HG03432 (cell line): ENCODE data around the gene SDC4.

Experiments
- ATAC-seq: cut with Tn5 transposase; IDR thresholded peaks from one replicate; pipeline ENCODE4 v1.9.1; 2021; ENCODE audit warnings: mild to moderate bottlenecking, moderate library complexity; ENCODE audit not compliant: unreplicated experiment

SDC4 gene

DNA sequence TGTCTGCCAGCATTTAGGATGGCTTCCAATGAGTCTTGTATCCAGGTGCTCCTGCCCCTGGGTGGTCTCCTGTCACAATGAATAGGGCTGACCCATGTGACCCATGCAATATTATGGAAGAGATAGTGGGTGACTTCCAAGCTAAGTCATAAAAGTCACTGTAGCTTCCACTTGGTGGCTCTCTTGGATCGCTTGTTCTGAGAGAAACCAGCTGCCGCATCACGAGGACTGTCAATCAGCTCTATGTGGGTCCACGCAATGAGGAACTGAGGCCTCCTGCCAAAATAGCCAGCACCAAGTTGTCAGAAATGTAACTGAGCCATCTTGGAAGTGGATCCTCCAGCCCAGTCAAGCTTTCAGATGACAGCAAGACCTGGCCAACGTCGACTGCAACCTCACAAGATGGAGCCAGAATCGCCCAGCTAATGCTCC, 25.3 kb downstream of the SDC4 start:
- no peak for ATAC-seq

DNA sequence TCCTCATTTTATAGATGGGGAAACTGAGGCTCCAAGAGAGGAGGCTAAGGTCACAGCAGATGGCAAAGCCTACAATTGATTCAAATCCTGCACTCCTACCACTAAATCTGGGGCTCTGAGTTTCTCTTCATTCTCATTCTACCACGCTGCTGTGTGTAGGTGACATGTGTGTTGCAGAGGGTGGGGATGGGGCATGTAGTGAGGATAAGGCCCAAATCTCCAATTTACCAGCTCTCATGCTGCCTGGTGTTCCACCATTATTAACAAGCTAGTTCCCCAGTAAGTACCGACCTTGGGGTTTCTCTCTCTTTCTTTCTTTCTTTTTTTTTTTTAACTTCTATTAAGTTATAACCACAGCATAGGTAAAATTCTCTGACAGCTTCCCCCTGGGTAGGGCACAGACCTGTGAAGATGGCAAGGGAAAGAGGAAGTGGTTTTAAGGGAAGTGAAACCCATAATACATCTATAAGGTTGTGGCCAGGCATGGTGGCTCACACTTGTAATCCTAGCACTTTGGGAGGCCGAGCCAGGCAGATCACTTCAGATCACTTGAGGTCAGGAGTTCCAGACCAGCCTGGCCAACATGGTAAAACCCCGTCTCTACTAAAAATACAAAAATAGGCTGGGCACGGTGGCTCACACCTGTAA, 27.2 kb downstream of the SDC4 start:
- peak; percentile 82 for ATAC-seq

DNA sequence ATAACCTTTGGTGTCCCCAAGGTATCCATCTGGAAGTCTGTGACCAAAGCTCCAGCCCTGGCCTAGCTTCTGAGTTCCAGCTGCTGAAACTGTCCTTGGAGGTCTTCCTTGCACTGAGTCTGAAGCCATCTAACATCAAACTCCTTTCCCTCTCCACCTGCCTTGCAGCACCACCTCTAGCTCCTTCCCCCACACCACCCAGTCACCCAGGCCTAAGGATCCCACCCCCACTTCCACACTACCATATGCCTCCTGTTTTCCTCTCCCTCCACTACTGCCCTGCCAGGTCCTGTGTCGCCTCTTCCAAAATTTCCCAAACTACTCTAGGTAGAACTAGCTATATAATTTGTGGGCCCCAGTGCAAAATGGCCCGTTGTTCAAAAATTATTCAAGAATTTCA, 29.3 kb downstream of the SDC4 start:
- no peak for ATAC-seq

DNA sequence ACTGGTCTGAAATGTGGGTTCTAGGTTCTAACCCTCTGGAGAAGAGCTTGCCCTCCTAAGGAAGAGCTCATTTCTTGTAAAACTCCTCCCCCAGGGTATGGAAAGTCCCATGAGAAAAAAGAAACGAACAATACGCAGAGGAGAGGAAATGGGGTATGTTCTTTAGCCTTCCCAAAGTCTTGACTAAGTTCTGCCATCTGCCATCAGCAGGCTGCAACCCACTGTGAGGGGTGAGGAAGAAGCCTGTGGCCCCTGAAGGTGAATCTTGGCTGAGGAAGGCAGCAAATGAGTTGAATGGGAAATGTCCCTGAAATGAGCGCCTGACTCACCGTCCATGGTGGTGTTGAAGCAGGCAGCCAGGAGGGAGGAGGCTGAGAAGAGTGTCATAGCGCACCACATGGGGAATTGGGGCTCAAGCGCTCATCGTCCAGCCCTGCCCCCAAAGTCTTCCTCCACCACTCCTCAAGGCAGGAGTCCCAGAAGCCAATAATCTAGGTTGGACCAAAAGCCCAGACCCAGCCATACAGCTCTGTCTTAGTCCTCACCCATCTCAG, 29.8 kb downstream of the SDC4 start:
- ATAC-seq, result no peak

DNA sequence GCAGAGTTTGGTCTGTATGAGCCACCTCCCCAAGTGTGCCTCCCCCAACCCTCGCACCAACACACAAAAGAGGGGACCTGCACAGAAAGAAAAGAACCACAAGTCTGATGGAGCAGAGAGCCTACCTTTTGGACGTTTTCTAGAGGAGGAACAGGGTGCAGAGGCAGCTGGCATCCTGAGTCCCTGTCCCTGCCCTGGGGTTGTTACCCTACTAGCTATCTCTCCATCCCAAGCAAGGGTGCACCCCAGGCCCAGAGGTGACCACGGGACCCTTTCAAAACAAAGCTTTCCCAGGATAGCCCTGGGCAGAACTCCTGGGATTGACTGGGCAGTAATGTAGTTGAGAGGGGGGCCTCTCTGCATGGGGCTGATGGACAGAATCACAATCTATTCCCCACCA, 30.4 kb downstream of the SDC4 start:
- no peak for ATAC-seq

DNA sequence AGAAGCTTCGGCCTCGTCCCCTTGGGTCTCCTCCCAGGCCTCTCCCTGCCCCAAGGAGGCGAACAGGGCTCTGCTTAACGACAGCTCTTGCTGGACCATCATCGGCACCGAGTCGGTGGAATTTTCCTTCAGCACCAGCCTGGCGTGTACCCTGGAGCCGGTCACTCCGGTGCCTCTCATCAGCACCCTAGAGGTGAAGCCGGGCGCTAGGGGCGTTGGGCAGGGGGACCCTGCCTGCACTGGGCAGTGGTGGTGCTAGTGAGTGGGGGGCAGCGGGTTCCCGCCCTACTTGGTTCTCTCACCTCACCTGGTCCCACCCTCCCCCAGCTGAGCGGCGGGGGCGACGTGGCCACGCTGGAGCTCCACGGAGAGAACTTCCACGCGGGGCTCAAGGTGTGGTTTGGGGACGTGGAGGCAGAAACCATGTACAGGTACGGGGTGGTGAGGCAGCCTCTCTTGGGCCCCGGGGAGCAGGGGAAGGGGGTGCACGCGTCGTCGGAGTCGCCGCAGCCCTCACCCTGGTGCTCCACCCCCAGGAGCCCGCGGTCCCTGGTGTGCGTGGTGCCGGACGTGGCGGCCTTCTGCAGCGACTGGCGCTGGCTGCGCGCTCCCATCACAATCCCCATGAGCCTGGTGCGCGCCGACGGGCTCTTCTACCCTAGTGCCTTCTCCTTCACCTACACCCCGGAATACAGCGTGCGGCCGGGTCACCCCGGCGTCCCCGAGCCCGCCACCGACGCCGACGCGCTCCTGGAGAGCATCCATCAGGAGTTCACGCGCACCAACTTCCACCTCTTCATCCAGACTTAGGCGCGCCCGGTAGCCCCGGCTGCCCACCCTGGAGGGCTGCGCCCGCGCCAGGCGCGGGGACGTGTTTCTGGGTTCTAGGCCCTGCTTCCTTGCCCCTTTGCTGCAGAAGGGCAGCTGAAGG, 31.8 kb downstream of the SDC4 start:
- ATAC-seq, result no peak

DNA sequence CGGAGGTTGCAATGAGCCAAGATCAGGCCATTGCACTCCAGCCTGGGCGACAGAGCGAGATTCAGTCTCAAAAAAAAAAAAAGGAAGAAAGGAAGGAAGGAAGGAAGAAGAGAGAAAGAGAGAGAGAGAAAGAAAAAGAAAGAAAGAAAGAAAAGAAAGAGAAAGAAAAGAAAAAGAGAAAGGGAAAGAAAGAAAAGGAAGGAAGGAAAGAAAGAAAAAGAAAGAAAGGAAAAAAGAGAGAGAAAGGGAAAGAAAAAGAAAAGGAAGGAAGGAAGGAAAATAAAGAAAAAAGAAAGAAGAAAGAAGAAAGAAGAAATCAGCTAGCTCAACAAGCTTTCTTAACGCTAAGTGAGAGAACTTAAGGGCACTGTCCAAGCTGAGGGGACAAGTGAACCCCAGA, 32.6 kb downstream of the SDC4 start:
- no peak for ATAC-seq

DNA sequence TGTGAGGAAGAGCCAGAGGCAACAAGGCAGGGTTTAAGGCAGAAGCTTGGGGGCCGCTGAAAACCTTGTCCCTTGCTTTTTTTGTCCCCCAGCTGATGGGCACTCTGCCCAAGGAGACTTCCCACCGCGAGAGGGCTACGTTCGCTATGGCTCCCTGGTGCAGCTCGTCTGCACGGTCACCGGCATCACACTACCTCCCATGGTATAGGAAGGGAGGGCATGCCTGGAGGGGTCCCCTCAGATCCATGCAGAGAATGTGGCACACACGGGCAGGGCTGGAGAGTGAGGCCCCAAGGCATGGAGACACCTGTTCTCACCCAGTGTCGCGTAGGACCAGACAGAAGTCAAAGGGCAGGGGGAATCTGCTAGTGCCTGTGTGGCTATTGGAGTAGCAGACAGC, 34.3 kb downstream of the SDC4 start:
- no peak for ATAC-seq

DNA sequence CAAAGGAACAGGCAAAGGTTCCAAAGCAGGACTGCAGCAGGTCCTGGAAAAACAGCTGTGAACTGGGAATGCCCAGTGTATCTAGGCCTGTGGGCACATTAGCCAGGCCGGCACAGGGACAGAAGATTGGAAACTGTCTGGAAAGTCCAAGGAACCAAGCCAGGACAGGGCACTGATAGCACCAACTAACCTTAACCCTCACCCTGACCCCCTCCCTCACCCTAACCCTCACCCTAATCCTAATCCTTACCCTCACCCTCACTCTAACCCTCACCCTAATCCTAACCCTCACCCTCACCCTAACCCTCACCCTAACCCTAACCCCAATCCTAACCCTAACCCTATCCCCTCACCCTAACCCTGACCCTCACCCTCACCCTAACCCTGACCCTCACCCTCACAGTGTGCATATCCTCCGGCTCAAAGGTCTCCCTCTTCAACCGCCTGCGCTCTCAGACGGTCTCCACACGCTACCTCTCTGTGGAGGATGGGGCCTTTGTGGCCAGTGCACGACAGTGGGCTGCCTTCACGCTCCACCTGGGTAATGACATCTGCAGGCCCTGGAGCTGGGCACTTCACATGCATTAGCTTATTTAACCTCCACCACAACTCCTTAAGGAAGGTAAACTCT, 35.0 kb downstream of the SDC4 start:
- no peak for ATAC-seq

DNA sequence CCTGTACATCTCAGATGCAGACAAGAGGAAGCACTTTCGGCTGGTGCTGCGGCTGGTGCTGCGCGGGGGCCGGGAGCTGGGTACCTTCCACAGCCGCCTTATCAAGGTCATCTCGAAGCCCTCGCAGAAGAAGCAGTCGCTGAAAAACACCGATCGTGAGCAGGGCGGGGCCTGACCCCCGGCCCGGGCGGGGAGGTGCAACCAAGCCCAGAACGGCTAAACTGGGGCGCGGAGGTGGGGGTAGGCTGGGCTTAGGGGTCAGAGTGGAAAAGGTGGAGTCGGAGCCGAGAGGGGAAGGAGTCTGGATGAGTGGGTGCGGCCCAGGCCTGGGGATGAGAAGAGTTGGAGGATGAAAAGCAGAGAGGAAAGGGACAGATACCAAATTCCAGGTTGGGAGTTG, 36.0 kb downstream of the SDC4 start:
- no peak for ATAC-seq

DNA sequence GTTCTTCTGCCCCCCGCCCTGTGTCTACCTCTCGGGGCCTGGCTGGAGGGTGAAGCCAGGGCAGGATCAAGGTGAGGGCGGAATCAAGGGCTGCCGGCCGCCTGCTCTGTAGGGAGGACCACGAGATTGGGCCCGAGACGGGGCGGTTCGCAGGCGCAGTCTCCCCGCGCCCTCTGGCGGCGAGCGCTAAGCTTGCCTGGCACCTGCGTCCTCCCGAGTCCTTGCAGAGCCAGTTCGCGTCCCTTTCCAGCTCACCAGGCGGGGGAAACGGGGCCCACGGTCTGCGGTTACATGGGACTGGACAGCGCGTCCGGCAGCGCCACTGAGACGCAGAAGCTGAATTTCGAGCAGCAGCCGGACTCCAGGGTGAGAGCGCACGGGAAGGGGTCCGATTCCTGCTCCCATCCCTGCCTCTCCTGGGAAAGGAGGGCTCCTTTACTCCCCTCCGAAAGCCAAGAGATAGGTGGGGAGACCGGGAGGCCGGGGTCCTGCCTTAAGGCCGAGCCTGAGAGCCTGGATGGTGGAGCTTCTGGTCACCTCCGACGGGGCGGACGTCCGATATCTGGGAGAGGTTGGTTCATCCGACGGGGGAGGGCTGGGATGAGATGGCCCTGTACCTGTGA, 36.5 kb downstream of the SDC4 start:
- no peak for ATAC-seq

DNA sequence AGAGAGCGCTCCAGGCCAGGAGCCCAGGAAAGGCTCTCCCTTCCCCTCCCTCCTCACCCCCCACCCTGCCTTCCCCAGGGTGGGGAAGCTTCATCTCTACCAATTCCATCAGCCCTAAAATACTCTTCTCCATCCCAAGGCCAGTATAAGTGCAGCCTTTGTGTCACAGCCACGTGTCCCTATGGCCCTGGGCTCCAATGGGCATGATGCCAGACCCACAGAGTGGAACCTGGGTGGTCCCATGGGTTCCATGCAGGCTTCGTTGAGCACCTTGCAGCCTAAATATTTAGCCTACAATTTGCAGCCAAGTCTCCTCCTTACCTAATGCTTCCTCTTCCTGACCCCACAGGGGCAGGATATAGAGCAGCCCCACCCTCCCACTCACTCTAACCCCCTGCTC, 39.1 kb downstream of the SDC4 start:
- no peak for ATAC-seq

DNA sequence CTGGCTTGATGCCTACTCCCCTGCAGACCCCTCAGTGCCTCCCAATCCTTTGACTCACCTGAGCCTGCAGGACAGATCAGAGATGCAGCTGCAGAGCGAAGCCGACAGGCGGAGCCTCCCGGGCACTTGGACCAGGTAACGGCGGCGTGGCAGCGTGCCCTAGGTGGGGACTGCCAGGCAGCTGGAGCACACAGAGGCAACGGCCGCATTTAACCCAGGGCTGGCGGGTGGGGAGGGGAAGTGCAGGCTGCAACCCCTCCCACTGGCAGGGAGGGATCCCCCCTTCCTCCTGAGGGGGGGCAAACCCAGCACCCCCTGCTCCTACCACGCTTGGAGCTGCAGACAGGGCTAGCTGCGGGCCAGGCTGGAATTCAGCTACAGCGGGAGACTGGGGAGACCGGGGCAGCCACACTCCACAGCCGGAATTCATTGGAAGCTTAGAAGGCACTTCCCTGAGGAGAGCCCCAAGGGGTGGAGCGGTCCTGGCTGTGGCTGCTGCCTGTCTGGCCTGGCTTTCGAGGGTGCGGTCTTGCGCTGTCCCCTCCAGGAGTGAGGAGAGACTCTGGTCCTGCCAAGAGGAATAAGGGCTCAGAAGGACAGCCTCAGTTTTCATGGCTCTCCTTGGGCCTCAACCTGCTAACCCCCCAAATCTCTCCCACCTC, 40.0 kb downstream of the SDC4 start, which contains the start of gene MATN4:
MATN4 (minus strand) TSS at position 183 of the 662 bp plus-strand sequence. CDS start 2,717 bp downstream, outside the sequence.
- no peak for ATAC-seq

DNA sequence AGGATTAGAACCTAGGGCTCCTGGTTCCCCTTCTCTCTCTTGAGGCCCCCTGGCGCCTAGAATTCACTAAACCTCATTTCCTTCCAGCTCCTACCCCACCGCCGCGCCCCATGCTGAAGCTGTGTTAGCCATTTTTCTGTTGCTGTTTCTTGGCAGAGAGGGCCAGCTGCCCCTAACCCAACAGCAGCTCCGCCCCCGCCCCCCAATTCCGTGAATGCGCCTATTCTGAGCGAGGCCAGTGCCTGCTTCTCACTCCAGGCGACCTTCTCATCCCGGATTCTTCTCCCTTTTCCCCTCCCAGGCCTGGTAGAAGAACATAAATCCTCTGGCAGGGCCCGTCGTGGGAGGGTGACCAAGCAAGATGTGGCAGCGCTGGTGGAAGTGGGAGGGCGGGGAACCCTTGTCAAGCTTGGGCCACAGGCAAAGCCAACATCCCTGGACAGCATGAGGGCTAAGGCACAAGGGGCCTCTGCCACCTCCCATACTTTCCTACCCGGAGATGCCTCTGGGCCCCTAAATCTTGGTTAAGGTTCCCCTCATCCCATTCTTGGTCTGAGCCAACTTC, 41.1 kb downstream of the SDC4 start:
- ATAC-seq, result no peak

DNA sequence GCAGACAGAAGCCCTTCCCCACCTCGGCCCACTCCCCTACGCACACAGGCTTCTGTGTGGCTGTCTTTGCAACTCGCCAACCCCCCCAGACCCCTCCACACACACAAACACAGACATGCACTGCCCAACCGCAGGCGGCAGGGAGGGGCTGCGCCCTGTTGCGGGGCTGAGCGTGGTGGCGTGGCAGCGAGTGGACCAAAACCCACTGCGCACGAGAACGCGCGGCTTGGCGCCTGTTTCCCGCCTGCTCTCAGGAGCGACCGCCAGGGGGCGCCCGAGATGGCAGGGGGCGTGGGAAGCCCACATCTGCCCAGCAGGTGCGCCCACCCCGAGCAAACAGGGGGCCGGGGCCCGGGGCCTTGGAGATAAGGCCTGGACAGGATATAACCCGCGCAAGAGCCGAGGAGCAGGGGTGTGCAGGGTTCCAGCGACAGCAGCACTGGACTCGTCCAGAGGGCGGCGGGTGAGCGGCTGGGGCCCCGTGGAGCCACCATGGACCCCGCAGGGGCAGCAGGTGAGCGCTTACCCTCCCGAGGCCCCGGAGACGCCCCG, 41.7 kb downstream of the SDC4 start, which contains the start of gene RBPJL:
RBPJL (plus strand) TSS at position 410 of the 552 bp plus-strand sequence; CDS start at position 493, 83 bp downstream.
- ATAC-seq, result no peak

DNA sequence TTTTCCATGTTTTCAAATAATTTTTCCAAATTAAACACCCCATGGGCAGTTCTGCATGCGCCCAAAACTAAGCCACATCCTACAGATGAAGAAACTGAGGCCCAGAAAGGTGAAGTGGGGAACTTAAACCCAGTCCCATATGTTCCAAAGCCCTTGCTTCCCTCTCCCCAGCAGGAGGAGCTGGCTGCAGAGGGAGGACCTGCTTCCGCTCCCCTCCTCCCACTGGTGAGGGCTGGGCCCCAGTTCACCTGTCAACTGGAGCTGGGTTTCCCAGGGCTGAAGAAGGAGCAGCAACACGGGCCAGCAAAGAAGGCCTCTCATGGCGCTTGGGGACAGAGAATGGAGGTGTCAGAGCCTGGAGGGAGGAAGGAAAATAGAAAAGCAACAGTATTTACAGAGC, 43.0 kb downstream of the SDC4 start:
- ATAC-seq, result no peak

DNA sequence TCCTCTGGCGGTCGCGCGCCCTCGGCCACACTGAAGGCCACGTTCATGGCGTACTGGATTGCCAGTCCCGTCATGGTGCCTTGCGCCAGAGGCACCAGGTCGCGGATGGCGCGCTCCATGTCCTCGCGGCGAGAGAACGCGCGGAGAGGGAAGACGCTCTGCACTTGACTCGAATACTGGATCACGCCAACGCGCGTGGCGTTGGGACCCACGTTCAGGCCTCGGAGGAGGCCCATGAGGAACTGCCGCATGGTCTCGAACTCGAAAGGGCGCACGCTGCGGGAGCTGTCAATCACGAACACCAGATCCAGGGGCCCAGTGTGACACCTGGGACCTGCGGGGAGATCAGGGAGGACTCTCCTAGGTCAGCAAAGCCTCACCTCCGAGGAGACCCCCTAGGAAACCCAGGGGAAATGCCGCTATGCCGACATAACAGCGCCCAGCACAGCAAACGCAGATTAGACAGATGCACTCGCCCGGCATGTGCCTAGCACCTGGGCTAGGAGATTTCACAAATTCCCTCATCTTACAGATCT, 43.7 kb downstream of the SDC4 start:
- no peak for ATAC-seq

DNA sequence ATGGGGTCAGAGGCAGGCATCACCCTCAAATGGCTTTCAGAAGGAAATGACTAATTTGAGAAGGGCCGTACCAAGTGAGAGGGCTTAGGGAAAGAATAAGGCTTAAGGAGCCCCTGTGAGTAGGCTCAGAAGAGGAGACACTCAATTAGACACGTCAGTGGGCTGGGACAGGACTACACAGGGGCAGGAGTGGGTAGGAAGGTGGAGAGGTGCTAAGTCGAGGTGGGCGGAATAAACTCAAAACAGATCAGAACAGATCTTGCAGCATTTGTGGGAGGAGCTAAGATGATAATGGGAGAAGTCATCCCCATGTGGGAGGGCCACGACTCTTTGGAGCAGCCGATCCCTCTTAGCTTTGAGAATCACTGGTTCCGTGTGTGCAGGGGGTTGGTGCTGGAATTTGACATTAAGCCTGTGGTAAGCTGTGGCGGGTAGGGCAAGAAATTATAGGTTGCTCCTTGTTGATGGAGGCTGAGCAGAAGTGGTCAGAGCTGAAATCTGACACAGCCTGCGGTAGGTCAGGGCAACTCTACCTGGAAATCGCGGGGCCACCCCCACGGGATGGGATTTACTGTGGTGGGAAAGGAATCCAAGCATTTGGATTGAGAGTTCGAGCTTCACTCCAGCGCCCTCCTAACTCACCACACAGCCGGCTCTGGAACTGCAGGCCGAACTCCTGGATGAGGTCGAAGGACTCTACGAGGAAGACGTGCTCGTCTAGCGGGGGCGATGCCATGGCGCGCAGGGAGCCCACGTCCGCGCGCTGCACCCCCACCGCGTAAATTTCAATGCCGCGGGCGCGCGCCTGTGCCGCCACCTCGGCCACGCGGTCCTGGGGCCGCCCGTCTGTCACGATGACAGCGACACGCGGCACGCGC, 44.4 kb downstream of the SDC4 start:
- ATAC-seq, result no peak
